Measurements from ENCODE around the gene TRIL.

Gene TRIL, protein sequence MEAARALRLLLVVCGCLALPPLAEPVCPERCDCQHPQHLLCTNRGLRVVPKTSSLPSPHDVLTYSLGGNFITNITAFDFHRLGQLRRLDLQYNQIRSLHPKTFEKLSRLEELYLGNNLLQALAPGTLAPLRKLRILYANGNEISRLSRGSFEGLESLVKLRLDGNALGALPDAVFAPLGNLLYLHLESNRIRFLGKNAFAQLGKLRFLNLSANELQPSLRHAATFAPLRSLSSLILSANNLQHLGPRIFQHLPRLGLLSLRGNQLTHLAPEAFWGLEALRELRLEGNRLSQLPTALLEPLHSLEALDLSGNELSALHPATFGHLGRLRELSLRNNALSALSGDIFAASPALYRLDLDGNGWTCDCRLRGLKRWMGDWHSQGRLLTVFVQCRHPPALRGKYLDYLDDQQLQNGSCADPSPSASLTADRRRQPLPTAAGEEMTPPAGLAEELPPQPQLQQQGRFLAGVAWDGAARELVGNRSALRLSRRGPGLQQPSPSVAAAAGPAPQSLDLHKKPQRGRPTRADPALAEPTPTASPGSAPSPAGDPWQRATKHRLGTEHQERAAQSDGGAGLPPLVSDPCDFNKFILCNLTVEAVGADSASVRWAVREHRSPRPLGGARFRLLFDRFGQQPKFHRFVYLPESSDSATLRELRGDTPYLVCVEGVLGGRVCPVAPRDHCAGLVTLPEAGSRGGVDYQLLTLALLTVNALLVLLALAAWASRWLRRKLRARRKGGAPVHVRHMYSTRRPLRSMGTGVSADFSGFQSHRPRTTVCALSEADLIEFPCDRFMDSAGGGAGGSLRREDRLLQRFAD

DNA sequence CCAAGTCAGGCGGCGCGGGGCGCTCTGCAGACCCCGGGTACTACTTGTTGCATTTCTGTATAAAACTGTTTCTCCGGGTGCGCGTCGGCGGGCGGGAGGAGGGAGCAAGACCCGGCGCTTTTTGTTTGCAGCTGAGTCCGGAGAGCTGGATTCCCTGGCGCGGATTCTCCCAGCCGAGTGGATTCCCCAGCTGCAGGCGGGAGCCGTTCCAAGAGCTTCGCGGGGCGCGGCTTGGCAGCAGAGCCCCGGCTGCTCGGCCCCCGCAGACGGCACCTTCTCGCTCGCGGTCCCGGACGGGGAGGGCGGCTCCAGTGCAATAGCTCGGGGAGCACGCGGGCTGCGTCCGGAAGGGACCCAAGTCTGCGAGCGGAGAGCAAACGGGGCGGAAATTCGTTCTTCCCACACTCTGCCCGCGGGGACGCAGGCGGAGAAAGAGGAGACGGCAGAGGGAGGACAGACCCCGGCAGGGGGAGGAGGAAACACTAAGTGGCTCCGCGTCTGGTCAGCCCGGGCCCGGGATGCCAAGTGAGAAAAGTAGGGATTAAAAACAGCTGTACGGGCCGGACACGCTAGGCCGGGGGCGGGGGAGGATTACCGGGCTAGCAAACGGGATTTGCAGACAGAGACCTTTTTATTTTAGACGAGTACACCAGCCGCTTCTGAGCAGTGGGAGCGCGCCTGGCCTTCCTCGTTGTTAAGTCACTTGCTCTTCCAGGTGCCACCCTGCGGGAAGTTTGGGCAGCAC is at the start of gene TRIL:
TRIL (minus strand) TSS at position 96 of the 745 bp plus-strand sequence. CDS start 284 bp downstream, outside the sequence.
- in situ Hi-C loops (cut with MboI; ENCODE audit: low sequenced_read_pairs): no loop called here

DNA sequence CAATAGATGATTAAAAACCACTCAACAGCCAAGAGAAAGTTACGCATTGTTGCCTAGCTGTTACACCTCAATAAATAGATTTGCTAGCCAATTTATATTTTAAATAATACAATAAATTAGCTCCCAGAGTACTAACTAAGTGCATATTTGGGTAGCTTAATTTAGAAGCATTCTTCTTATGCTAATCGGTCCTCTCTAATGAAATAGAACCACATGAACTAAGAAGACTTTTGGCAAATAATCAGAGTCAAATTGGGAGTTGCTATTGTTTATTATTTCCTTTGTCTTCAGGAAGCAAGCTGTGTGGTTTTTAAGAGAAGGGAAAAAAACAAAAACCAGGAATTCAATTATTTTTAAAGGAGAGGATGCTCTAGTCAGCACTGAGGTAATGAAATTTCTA is 49.0 kb upstream of the TRIL start:
- in situ Hi-C loops (cut with MboI; ENCODE audit: low sequenced_read_pairs): no loop called here

DNA sequence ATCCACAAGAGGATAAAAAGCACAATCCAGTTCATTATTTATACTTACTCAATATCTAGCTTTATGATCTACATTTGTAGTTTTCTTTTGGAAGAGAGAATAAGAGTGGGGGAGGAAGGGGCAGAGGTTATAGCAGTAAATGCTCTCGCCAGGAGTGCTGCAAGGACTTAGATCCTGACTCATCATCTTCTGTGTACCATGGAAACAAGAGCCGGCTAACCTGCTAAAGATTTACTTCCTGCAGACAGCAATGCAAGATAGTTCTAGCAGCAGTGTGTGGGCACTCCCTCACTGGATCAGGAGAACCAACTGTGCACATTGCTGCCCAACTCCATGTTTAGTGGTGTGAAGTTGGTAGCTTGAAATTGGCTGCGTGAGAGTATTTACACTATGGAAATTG is 47.7 kb upstream of the TRIL start:
- in situ Hi-C loops (cut with MboI; ENCODE audit: low sequenced_read_pairs): no loop called here

DNA sequence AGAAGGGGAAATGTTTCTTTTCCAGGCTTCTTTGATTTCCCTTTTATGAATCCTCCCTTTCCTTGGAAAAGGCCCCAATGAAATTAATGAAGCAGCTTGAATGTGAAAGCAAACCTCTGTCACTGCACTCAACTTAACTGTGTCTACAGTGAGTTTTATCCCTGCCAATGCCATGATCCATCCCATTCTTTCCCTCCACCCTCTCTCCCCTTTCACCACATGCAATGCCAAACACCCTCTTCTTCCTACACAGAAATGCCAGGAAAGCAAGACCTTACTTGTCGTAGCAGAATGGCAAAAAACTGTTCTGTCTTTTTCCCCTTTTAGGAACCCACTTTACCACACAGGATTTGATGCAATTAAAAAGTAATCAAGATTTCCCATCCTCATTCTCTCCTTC is 47.3 kb upstream of the TRIL start:
- in situ Hi-C loops (cut with MboI; ENCODE audit: low sequenced_read_pairs): no loop called here

DNA sequence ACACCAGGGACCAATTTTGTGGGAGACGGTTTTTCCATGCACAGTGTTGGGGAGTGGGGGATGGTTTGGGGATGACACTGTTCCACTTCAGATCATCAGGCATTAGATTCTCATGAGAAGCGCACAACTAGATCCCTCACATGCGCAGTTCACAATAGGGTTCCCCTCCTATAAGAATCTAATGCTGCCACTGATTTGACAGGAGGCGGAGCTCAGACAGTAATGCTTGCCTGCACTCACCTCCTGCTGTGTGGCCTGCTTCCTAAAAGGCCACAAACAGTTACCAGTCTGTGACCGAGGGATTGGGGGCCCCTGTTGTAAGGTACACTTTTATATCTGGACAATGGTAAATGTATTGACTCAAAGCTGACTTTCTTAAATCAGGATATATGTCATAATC is 45.6 kb upstream of the TRIL start:
- in situ Hi-C loops (cut with MboI; ENCODE audit: low sequenced_read_pairs): no loop called here

DNA sequence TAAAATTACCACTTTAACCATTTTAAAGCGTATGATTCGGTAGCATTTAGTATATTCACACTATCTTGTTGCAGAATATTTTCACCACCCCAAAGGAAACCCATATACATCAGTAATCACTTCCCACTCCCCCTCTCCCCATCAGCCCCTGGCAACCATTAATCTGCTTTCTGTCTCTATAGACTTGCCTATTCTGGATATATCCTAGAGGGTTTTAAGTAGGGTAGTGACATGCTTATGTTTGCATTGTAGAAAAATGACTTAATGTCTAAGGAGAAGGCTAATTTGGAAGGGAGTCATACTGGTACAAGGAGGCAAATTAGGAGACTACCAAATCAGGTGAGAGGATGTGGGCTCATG is 42.6 kb upstream of the TRIL start:
- in situ Hi-C loops (cut with MboI; ENCODE audit: low sequenced_read_pairs): no loop called here

DNA sequence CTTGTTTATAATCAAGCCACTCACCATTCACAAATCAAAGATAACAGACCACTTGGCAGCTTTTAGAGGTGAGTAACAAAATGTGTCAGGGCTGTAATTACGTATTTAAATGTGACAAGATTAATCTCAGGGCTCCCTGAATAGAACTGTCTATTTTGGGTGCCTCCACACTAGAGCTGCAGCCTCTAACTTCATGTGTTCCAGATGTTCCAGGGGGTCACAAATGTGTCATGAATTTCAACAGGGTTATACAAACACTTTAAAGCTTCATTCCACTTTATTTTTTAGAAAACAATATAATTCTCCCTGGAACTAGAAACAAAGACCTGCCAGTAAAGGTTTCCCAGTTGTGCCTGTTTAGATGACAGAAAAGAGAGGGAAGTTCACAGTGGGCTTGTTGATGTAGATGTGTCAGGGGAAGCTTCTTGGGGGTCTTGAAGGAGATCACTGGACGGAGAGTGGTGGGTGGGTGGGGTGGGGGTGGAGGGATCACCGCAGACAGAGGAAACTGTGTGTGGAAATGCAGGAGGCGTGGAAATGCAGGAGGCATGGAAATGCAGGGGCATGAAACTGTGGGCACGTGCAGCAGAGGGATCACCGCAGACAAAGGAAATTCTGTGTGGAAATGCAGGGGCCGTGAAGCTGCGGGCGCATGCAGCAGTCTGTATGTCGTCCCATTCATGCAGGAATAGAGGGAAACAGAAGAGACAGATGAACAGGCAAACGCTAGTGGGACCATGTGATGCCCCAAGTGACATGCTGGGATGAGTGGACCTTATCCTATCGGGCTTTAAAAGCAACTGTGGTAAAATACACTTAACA is 42.0 kb upstream of the TRIL start:
- in situ Hi-C loops (cut with MboI; ENCODE audit: low sequenced_read_pairs): no loop called here

DNA sequence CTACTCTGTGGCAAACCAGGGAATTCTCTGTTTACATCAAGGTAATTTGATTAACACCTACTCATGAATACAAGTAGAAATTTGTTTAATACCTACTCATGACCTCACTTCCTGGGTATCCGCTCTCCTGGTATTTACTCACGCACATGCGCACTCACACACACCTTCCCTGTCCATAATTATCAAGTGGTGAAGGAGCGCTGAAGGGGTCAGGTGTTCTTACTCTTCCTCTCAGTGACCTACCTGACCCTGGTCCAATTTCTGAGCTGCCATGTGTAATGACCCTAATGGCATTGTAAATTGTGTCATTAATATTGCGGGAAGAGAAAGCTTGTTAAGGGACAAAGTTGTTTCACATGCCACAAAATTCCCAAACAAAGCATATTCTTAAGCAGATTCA is 41.3 kb upstream of the TRIL start:
- in situ Hi-C loops (cut with MboI; ENCODE audit: low sequenced_read_pairs): no loop called here

DNA sequence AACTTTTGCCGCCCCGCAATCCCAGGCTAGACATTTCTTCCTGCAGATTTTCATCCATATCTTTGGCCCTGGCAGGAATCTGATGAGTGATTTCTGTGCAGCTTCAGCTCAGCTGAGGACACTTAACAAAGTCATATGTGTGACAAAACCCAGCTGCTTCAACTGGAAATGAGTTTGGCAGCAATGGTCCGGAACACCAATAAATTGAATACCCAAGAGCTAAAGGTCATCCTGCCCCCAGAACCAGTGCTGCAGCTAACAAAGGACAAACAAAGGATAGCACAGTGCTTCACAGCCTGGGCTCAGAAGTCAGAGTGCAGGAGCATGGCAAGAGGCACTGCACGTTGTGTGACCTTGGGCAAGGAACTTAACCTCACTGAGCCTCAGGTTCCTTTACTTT is 40.0 kb upstream of the TRIL start:
- in situ Hi-C loops (cut with MboI; ENCODE audit: low sequenced_read_pairs): no loop called here

DNA sequence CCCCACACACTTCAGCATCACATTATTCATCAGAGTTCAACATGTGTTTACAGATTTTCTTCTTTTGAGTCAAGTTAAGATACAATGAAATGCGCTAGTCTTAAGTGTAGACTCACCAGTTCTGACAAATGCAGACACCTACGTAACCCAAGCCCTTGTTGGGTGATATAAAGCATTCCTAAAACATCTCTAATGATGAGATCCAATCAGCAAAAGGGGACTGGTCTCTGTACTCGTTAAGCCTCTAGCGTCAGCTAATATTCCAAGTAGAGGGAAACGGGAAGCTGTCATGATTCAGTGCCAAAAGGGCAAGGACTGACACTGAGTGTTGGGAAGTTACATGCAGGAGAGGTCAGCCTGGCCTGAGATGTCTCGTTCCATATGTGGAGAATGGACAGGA is 38.7 kb upstream of the TRIL start:
- in situ Hi-C loops (cut with MboI; ENCODE audit: low sequenced_read_pairs): no loop called here

DNA sequence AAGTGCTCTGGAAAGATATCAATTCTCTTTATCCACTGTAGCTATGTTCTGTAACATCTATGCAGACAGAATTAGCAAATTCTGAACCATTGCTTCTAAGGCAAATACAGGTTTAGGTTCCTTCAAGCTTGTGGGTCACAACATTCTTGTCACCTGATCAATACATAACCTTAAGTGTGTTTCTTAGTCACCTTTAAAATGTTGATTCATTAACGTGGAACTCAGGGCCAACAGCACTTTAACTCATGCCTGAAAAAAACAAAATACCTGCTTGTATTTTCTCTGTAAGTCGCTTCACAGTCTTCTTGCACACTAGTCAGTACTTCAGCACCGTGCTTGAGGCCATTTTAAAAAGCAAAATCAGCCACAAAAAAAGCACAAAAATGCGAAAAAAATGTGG is 35.2 kb upstream of the TRIL start:
- in situ Hi-C loops (cut with MboI; ENCODE audit: low sequenced_read_pairs): no loop called here

DNA sequence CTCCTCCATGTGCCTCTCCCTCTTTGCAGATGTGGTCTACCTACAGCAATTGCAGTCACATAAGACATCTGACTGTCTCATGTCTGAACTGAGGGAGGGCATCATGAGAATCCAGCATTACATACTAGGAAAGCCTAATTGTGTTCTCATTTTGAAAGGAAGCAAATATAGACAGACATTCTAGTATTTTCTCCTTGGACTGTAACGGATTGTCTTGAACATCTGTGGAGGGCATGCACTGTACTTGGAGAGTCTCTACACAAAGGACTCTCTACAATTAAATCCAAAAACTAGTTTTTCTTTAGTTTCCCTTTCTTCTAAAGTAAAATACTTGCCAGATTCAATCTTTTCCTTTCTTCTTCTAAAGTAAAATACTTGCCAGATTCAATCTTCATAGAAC is 34.7 kb upstream of the TRIL start:
- in situ Hi-C loops (cut with MboI; ENCODE audit: low sequenced_read_pairs): no loop called here

DNA sequence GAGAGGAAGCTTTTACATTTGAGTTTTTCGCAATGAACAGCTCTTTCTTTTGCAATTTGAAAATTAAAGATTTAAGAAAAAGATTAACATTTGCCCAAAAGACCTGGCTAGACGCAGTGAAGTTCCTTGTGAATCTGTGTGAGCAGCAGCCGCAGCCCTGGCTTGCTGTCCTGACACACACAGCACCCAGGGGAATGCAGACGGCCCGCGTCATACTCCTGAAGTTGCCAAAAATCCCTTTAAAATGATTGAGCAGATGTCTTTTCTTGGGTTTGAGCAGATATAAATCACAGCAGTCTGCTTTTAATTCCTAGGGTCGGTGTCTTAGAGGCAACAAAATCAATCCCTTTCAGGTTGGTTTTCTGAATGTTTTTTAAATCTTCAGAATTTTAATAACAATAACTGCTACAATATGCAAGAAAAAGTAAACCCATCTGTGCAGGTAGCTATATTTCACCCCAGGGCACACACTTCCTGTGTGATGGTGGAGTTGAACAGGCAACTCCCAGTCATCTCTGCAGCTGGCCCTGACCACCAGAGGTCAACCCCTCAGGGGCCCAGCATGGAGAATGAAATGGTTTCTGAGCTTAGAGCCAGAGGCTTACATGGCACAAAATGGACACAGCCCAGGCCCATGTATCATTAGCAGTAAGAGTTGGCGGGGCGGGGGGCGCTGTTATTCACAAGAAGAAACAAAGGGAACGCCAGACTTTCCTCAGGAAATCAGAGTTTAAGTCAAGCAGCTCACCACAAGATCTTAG is 32.2 kb upstream of the TRIL start:
- in situ Hi-C loops (cut with MboI; ENCODE audit: low sequenced_read_pairs): no loop called here

DNA sequence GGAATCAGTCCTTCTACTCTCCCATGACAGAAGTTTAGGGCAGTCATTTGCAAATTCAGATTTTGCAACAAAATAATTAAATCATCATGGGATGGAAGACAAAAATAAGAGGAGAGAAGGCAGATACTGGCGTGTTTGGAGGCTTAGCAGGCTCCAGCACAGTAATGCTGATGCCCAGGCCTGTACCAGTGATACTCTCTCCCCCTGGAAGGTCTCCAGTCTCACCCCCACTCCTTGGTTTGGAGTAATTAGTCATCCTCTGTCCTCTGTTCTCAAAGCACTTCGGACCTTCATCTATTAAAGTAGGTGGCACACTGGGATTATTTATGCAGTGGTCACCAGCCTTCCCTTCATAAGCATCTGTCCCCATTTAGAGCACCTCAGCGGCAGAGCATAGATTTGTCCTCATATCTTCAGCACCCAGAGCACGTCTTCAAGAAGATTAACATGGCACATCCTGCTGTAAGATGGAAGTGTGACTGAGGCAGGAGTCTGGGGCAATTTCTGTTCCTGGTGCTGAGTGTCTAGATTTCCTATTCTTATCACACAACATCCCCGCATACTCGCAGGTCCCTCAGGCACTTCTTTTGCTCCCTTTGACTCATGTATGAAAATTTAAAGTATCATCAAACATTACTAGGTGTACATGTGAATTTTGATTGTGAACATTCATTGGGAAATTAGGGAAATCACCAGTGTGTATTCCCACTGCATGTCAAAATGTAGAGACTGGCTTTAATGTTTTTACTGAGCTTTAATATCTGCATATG is 31.3 kb upstream of the TRIL start:
- in situ Hi-C loops (cut with MboI; ENCODE audit: low sequenced_read_pairs): no loop called here

DNA sequence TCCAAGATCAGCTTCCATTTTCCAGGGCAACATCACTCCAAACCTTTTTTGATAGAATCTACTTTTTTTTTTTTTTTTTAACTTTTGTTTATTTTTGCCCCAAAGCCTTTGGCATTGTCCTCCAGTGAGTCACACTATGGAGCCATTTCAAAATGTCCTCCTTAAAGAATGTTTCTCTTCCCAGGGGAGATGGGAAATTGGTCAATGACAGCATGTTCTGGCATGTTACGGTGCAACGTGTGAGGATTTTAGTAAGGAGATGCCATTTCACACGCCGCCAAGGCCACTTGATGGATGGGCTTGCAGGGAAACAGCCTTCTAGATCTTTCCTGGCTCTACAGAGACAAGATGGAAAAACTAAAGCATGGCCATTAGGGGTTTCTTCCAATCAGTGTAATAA is 30.7 kb upstream of the TRIL start:
- in situ Hi-C loops (cut with MboI; ENCODE audit: low sequenced_read_pairs): no loop called here

DNA sequence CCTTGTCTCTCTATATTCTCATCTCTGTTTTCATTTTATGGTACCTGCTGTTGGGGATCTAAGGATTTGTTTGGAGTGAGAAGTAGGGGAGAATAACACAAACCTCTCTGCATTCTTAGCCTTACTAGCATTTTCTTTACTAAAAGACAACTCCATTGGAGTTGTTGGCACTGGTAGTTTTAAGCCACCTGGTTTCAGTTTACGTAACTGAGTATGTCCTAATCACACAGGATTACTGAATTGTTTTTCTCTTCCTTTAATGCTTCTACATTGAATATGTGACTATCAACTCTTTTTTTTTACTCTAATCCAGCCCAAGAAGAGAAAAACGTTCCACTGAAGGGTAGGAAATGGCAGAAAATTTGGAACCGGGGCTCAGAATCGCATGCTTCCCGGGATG is 30.0 kb upstream of the TRIL start:
- in situ Hi-C loops (cut with MboI; ENCODE audit: low sequenced_read_pairs): no loop called here

DNA sequence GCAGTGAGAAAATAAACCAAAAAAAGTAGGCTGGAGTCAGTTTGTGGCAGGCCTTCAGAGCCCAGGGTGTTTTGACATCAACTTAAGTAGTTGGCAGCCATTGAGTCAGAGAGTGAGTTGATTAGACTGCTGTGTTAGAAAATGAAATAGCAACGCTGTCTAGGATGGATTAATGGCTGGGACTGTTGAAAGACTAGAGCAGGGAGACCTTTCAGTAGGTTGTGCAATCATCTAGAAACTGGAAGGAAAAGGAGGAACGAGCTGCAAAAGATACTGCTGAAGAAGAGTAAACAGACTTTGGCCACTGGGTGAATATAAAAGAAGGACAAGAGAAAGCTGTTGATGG is 28.6 kb upstream of the TRIL start:
- in situ Hi-C loops (cut with MboI; ENCODE audit: low sequenced_read_pairs): no loop called here

DNA sequence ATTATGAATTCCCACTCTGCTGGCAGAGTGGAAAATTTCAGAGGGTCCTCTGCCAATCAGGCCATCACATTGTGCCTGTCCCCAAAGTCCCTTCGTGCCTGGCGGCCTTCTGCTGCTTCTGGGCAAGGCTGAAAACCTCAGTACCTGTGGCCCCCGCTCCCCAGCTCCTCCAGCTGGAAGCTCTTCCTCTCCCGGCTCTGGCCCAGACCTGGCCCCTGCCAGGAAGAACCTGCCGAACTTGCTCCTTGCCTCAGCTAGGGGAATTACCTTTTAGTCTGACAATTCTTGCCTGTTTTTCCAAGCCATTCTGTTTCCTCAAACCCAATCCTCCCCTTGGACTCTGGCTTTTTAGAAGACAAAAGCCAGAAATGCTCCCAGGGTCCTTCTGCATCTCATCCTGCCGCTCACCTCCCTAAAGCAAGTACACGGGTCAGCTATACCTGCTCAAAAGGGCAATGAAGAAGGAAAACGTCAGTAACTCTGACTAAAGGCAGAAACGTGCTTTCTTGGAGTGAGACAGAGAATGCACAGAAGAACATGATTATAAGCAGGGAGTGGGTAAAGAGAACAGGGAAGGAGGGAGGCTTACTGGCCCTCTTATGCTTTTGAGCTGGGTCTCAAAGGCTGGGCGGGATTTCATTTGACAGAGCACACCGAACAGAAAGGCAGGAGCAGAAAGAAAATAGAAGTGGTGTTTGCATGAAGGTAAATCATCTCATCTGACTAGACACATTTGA is 28.1 kb upstream of the TRIL start:
- in situ Hi-C loops (cut with MboI; ENCODE audit: low sequenced_read_pairs): no loop called here

DNA sequence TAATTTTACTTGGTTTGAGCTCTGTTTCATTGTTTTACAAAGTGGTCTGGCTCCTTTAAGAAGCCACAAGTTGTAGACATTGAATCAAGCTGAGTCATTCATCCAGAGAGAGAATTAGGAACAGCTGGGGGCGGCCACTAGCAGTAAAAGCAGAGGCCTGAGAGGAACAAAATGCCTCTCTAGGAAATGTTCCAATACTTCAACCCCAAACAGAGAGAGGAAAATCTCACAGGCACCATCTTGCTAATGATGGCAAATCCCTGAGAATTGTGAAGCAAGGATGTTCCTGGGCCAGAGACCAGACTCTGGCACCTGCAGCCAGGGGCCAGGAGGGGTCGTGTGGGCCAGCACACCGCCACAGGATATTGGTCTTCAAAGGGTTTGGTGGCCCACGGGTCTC is 26.5 kb upstream of the TRIL start:
- in situ Hi-C loops (cut with MboI; ENCODE audit: low sequenced_read_pairs): no loop called here
